Measurements from ENCODE around the gene KCTD20. TPM values are rescaled to one million over a fixed set of nuclear protein-coding genes. Genes with fewer than 3 reads are reported as not detected.

Gene KCTD20
- total RNA-seq, 1 donor from 2014 or later: 26.3 TPM

DNA sequence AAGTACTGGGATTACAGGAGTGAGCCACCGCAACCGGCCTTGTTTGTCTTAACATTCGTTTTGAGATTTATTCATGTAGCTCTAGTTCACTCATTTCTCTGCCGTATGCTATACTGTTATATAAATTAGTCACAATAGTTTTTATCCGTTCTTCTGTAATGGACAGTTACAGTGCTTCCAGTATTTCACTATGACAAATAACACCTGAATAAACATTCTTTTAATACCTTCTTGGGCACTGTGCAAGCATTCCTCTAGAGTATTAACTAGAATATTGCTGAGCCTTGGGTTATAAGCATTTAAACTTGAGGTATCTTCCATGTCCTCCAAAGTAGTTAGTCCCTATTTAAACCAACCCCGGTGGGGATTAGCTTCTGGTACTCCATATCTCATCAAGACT, 58.9 kb downstream of the KCTD20 start:
- no peak for TF ChIP-seq CTCF (IDR thresholded peaks at IDR 0.05; ENCODE audit: unreplicated experiment)
- H3K27me3 Mint-ChIP-seq: no peaks in the 10 kb centered on the region
- no peaks in the 10 kb centered on the region for H3K4me1 Mint-ChIP-seq (ENCODE audit: low read depth)
- H3K27ac Mint-ChIP-seq: no peak overlapping the region
- no peak overlapping the region for H3K4me3 Mint-ChIP-seq (ENCODE audit: low read depth)
- DNase-seq (ENCODE audit: low spot score, unreplicated experiment): no peak
- H3K36me3 Mint-ChIP-seq (ENCODE audit: insufficient read depth): peaks cover 18% of the 10 kb centered on the region
- H3K9me3 Mint-ChIP-seq (ENCODE audit: low read depth): no peaks in the 10 kb centered on the region

DNA sequence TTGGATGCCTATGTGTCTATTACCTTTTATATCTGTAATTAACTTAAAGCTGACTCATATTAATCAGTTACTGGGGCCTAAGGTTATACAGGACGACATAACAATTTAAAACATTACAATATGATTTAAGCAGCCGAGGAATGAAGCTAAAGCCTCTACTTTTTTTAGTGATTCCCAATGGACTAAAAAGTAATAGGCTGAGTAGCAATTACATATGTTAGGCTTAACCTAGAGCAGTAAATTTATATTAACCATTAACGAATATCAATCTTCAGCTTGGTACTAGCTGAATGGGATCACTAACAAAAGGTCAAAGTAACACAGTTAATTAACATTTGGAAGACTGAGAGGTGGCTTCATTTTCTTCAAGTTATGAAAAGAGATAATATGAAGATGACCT, 61.4 kb downstream of the KCTD20 start:
- peaks cover 17% of the 10 kb centered on the region for H3K36me3 Mint-ChIP-seq (ENCODE audit: insufficient read depth)
- no peaks in the 10 kb centered on the region for H3K4me1 Mint-ChIP-seq (ENCODE audit: low read depth)
- no peaks in the 10 kb centered on the region for H3K9me3 Mint-ChIP-seq (ENCODE audit: low read depth)
- no peak overlapping the region for H3K4me3 Mint-ChIP-seq (ENCODE audit: low read depth)
- DNase-seq (ENCODE audit: low spot score, unreplicated experiment): no peak
- H3K27me3 Mint-ChIP-seq: no peaks in the 10 kb centered on the region
- no peak for TF ChIP-seq CTCF (IDR thresholded peaks at IDR 0.05; ENCODE audit: unreplicated experiment)
- H3K27ac Mint-ChIP-seq: no peak overlapping the region

DNA sequence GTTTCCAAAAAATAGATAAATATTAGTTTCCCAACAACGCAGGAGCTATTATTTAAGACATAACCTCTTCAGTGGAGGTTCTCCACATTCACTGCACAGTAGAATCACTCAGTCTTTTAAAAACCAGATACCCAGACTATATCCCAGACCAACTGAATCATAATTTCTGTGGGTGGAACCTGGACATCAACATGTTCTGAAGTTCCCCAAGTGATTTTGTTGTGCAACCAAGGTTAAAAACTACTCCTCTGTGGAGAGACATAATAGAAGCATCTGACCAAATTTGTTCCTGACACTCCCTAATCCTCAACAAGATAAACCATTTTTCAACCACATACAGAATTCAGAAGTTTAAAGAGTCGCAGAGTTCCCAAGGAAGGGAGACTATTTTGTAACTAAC, 62.2 kb downstream of the KCTD20 start:
- Mint-ChIP-seq H3K27ac (no peak overlapping the region), H3K36me3 (ENCODE audit: insufficient read depth) (peaks cover 22% of the 10 kb centered on the region)

GRCh38 chr6:36505744-36506534, 63.1 kb downstream of the KCTD20 start:
- no peaks in the 10 kb centered on the region for H3K27me3 Mint-ChIP-seq
- TF ChIP-seq CTCF (IDR thresholded peaks at IDR 0.05; ENCODE audit: unreplicated experiment): no peak
- no peak overlapping the region for H3K27ac Mint-ChIP-seq
- H3K4me3 Mint-ChIP-seq (ENCODE audit: low read depth): no peak overlapping the region
- H3K9me3 Mint-ChIP-seq (ENCODE audit: low read depth): no peaks in the 10 kb centered on the region
- no peaks in the 10 kb centered on the region for H3K4me1 Mint-ChIP-seq (ENCODE audit: low read depth)
- DNase-seq (ENCODE audit: low spot score, unreplicated experiment): no peak
- peaks cover 30% of the 10 kb centered on the region for H3K36me3 Mint-ChIP-seq (ENCODE audit: insufficient read depth)

More for the DNA sequence above, 62.2 kb downstream of the KCTD20 start:
- Mint-ChIP-seq H3K9me3 (ENCODE audit: low read depth) (no peaks in the 10 kb centered on the region), H3K27me3 (no peaks in the 10 kb centered on the region), H3K4me1 (ENCODE audit: low read depth) (no peaks in the 10 kb centered on the region), H3K4me3 (ENCODE audit: low read depth) (no peak overlapping the region)
- no peak for TF ChIP-seq CTCF (IDR thresholded peaks at IDR 0.05; ENCODE audit: unreplicated experiment)
- DNase-seq (ENCODE audit: low spot score, unreplicated experiment): no peak

GRCh38 chr6:36506611-36507010, 63.8 kb downstream of the KCTD20 start:
- H3K4me3 Mint-ChIP-seq (ENCODE audit: low read depth): no peak overlapping the region
- no peak for DNase-seq (ENCODE audit: low spot score, unreplicated experiment)
- no peaks in the 10 kb centered on the region for H3K27me3 Mint-ChIP-seq
- H3K9me3 Mint-ChIP-seq (ENCODE audit: low read depth): no peaks in the 10 kb centered on the region
- H3K36me3 Mint-ChIP-seq (ENCODE audit: insufficient read depth): peaks cover 37% of the 10 kb centered on the region
- H3K27ac Mint-ChIP-seq: no peak overlapping the region
- no peak for TF ChIP-seq CTCF (IDR thresholded peaks at IDR 0.05; ENCODE audit: unreplicated experiment)
- H3K4me1 Mint-ChIP-seq (ENCODE audit: low read depth): no peaks in the 10 kb centered on the region

Data from progenitor cell of endocrine pancreas (in vitro differentiated cells).